ENCODE results near the gene SUN5. TPM values are rescaled to one million over a fixed set of nuclear protein-coding genes. Genes with fewer than 3 reads are reported as not detected.

Gene SUN5
- total and polyA plus RNA-seq, 2 donors (not counting 1 experiment from before 2014, with no cell fraction given) = not detected

DNA sequence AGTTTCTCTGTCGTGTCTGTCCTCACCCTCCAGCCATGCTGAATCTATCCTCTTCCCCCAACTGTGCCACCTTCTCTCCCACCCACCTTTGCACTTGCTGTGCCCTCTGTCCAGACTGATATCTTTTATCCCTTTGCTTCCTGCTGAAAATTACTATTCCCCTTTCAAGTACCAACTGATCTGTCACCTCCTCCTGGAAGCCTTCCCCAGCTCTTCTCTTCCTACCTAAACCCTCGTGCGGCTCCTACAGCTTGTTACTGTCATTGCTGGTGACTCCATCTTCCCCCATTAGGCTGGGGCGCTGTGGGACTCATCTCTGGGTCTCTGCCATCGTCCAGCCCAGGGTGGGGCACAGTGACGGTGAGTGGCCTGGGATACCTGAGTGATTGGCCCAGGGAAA is 28.3 kb upstream of the SUN5 start:
- ChIA-PET CTCF (no interaction called here), POLR2A (no interaction called here)
- Histone ChIP-seq H3K27me3 (replicated peaks in 1 of 4; ENCODE audit: control extremely low read depth in 1 of 4, control insufficient read depth in 3 of 4, insufficient read depth in 4 of 4, low read length in 3 of 4) (peaks cover 0 to 7% (median 0%) of the 10 kb centered on the region in 4 experiments), H3K79me2 (ENCODE audit: control insufficient read depth, insufficient read depth, low read length) (no peaks in the 10 kb centered on the region), H3K4me2 (replicated peaks; ENCODE audit: low read depth, low read length, poor library complexity, severe bottlenecking) (no peak overlapping the region), H3K27ac (ENCODE audit: low read length in 2 of 2) (no peak overlapping the region), H3K4me1 (ENCODE audit: control insufficient read depth in 2 of 2, insufficient read depth in 2 of 2, low read length in 2 of 2) (no peaks in the 10 kb centered on the region), H3K4me3 (ENCODE audit: control extremely low read depth in 1 of 5, extremely low read depth in 1 of 5, insufficient read depth in 1 of 5, low read depth in 2 of 5, low read length in 4 of 5) (no peak overlapping the region), H3K36me3 (replicated peaks in 1 of 2; ENCODE audit: control extremely low read depth in 1 of 2, control insufficient read depth in 1 of 2, extremely low read depth in 1 of 2, insufficient read depth in 2 of 2, low read length in 1 of 2) (no peaks in the 10 kb centered on the region), H3K9ac (ENCODE audit: low read length) (no peak overlapping the region), H4K20me1 (ENCODE audit: control insufficient read depth, insufficient read depth, low read length, poor library complexity, severe bottlenecking) (no peaks in the 10 kb centered on the region), H3K9me3 (ENCODE audit: control extremely low read depth in 1 of 3, control insufficient read depth in 2 of 3, insufficient read depth in 1 of 3, low read length in 2 of 3) (peaks cover 0 to 8% (median 4%) of the 10 kb centered on the region in 3 donors), H2AFZ (ENCODE audit: insufficient read depth, low read depth, low read length, poor library complexity, severe bottlenecking) (no peak overlapping the region)
- WGBS (ENCODE audit: insufficient coverage) = 93% methylated on average over 4 of the region's 6 CpGs
- intact Hi-C loops (cut with micrococcal nuclease) = no loop called here
- H3K4me1 Mint-ChIP-seq = no peaks in the 10 kb centered on the region
- DNase-seq (no peak), ATAC-seq (ENCODE audit: low read depth) (no peak)
- H3K9me3 Mint-ChIP-seq (ENCODE audit: insufficient read depth) = peaks cover 4% of the 10 kb centered on the region
- peaks cover 9% of the 10 kb centered on the region for H3K27me3 Mint-ChIP-seq
- no peak overlapping the region for H3K27ac Mint-ChIP-seq
- H3K4me3 Mint-ChIP-seq = no peak overlapping the region
- TF ChIP-seq, protein P1, sequence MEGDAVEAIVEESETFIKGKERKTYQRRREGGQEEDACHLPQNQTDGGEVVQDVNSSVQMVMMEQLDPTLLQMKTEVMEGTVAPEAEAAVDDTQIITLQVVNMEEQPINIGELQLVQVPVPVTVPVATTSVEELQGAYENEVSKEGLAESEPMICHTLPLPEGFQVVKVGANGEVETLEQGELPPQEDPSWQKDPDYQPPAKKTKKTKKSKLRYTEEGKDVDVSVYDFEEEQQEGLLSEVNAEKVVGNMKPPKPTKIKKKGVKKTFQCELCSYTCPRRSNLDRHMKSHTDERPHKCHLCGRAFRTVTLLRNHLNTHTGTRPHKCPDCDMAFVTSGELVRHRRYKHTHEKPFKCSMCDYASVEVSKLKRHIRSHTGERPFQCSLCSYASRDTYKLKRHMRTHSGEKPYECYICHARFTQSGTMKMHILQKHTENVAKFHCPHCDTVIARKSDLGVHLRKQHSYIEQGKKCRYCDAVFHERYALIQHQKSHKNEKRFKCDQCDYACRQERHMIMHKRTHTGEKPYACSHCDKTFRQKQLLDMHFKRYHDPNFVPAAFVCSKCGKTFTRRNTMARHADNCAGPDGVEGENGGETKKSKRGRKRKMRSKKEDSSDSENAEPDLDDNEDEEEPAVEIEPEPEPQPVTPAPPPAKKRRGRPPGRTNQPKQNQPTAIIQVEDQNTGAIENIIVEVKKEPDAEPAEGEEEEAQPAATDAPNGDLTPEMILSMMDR (IDR thresholded peaks at IDR 0.05) = no peak
- TF ChIP-seq EZH2 (IDR thresholded peaks at IDR 0.05; ENCODE audit: borderline replicate concordance, insufficient read depth, low read depth, low read length, poor library complexity, severe bottlenecking) = no peak

DNA sequence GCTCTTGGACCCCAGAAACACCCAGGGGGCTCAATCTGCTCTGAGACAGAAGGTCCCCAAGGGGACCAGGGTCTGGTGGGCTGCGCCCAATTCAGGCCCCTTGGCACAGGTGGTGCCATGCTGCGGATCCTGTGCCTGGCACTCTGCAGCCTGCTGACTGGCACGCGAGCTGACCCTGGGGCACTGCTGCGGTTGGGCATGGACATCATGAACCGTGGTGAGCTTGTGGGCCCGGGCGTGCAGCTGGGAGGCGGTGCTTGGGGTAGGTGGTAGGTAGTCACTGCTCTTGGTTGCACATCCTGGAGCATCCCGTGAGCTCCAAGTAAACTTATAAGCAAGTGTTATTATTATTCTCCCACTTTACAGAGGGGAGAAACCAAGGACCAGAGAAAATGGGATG is 27.3 kb upstream of the SUN5 start, which contains the start of gene BPIFB6:
Gene BPIFB6, plus strand, starts transcription at position 118 of the 400 bp plus-strand sequence. Its CDS starts 0 bp downstream, at position 118.
- H3K36me3 ChIP-seq (replicated peaks in 1 of 2; ENCODE audit: control extremely low read depth in 1 of 2, control insufficient read depth in 1 of 2, extremely low read depth in 1 of 2, insufficient read depth in 2 of 2, low read length in 1 of 2) = no peaks in the 10 kb centered on the region
- ChIA-PET CTCF (no interaction called here), POLR2A (no interaction called here)
- no peaks in the 10 kb centered on the region for H3K4me1 ChIP-seq (ENCODE audit: control insufficient read depth in 2 of 2, insufficient read depth in 2 of 2, low read length in 2 of 2)
- no peaks in the 10 kb centered on the region for H3K4me1 Mint-ChIP-seq
- peaks cover 9% of the 10 kb centered on the region for H3K27me3 Mint-ChIP-seq
- WGBS (ENCODE audit: insufficient coverage) = 95% methylated on average over 7 of the region's 10 CpGs
- no peak within 1 kb of the TSS for H3K9ac ChIP-seq (ENCODE audit: low read length)
- no peak within 1 kb of the TSS for H3K4me3 ChIP-seq (ENCODE audit: control extremely low read depth in 1 of 5, extremely low read depth in 1 of 5, insufficient read depth in 1 of 5, low read depth in 2 of 5, low read length in 4 of 5)
- peaks cover 0 to 7% (median 0%) of the 10 kb centered on the region in 4 experiments for H3K27me3 ChIP-seq (replicated peaks in 1 of 4; ENCODE audit: control extremely low read depth in 1 of 4, control insufficient read depth in 3 of 4, insufficient read depth in 4 of 4, low read length in 3 of 4)
- H3K27ac ChIP-seq (ENCODE audit: low read length in 2 of 2) = no peak within 1 kb of the TSS
- no peak for TF ChIP-seq EZH2 (IDR thresholded peaks at IDR 0.05; ENCODE audit: borderline replicate concordance, insufficient read depth, low read depth, low read length, poor library complexity, severe bottlenecking)
- TF ChIP-seq, protein P1 (IDR thresholded peaks at IDR 0.05) = no peak
- H2AFZ ChIP-seq (ENCODE audit: insufficient read depth, low read depth, low read length, poor library complexity, severe bottlenecking) = no peak within 1 kb of the TSS
- no peak within 1 kb of the TSS for H3K4me3 Mint-ChIP-seq
- ATAC-seq (ENCODE audit: low read depth) (no peak), DNase-seq (no peak)
- H3K4me2 ChIP-seq (replicated peaks; ENCODE audit: low read depth, low read length, poor library complexity, severe bottlenecking) = no peak within 1 kb of the TSS
- intact Hi-C loops (cut with micrococcal nuclease) = no loop called here
- H3K79me2 ChIP-seq (ENCODE audit: control insufficient read depth, insufficient read depth, low read length) = no peaks in the 10 kb centered on the region
- H3K9me3 Mint-ChIP-seq (ENCODE audit: insufficient read depth) = peaks cover 4% of the 10 kb centered on the region
- no peaks in the 10 kb centered on the region for H4K20me1 ChIP-seq (ENCODE audit: control insufficient read depth, insufficient read depth, low read length, poor library complexity, severe bottlenecking)
- H3K9me3 ChIP-seq (ENCODE audit: control extremely low read depth in 1 of 3, control insufficient read depth in 2 of 3, insufficient read depth in 1 of 3, low read length in 2 of 3) = peaks cover 0 to 8% (median 4%) of the 10 kb centered on the region in 3 donors
- H3K27ac Mint-ChIP-seq = no peak within 1 kb of the TSS

All from B cell (primary cell).